Measurements from ENCODE around the gene WDR44. TPM values are rescaled to one million over a fixed set of nuclear protein-coding genes. Genes with fewer than 3 reads are reported as not detected.

WDR44 gene
- total RNA-seq, 1 donor from 2014 or later = 22.1 TPM

- DNase-seq (ENCODE audit: extremely low spot score in 2 of 2) = no peak
- no peaks in the 10 kb centered on the region for H3K9me3 ChIP-seq
- no peak for TF ChIP-seq POLR2A (IDR thresholded peaks at IDR 0.05)
- TF ChIP-seq POLR2AphosphoS5 (IDR thresholded peaks at IDR 0.05; ENCODE audit: insufficient read depth in 1 of 2, low read depth in 1 of 2) = peak in 1 of 2 donors; percentile 53
- no peak for TF ChIP-seq CTCF (IDR thresholded peaks at IDR 0.05)
- H3K36me3 ChIP-seq = no peaks in the 10 kb centered on the region
- no peaks in the 10 kb centered on the region for H3K27me3 ChIP-seq
- intact Hi-C loops (cut with DNase I) = loop anchor here (10.0 kb wide), 1 partner anchor 68 kb away; no protein-coding TSS in a partner anchor
- H3K4me1 ChIP-seq = no peaks in the 10 kb centered on the region
- peak overlapping the region; percentile 66 to 78 for H3K4me3 ChIP-seq
- peak overlapping the region; percentile 89 for H3K27ac ChIP-seq
Measured at GRCh38 chrX:118496763-118497079, 150.8 kb downstream of the WDR44 start.

- Histone ChIP-seq H3K36me3 (no peaks in the 10 kb centered on the region), H3K27ac (peak overlapping the region; percentile 89), H3K4me1 (no peaks in the 10 kb centered on the region), H3K4me3 (peak overlapping the region; percentile 66 to 78), H3K9me3 (no peaks in the 10 kb centered on the region), H3K27me3 (no peaks in the 10 kb centered on the region)
- TF ChIP-seq CTCF (IDR thresholded peaks at IDR 0.05) (no peak), POLR2A (IDR thresholded peaks at IDR 0.05) (no peak), POLR2AphosphoS5 (IDR thresholded peaks at IDR 0.05; ENCODE audit: insufficient read depth in 1 of 2, low read depth in 1 of 2) (no peak)
- DNase-seq (ENCODE audit: extremely low spot score in 2 of 2) = no peak
- intact Hi-C loops (cut with DNase I) = loop anchor here (10.0 kb wide), 1 partner anchor 68 kb away; no protein-coding TSS in a partner anchor
Measured at GRCh38 chrX:118497180-118497818, 151.4 kb downstream of the WDR44 start.

GRCh38 chrX:118498351-118498750, 152.4 kb downstream of the WDR44 start:
- no peak for DNase-seq (ENCODE audit: extremely low spot score in 2 of 2)
- TF ChIP-seq POLR2AphosphoS5 (IDR thresholded peaks at IDR 0.05; ENCODE audit: insufficient read depth in 1 of 2, low read depth in 1 of 2) = no peak
- no peak for TF ChIP-seq POLR2A (IDR thresholded peaks at IDR 0.05)
- no peak for TF ChIP-seq CTCF (IDR thresholded peaks at IDR 0.05)
- Histone ChIP-seq H3K9me3 (no peaks in the 10 kb centered on the region), H3K27me3 (no peaks in the 10 kb centered on the region), H3K36me3 (no peaks in the 10 kb centered on the region), H3K27ac (no peak overlapping the region), H3K4me3 (no peak overlapping the region), H3K4me1 (no peaks in the 10 kb centered on the region)
- intact Hi-C loops (cut with DNase I) = loop anchor here (10.0 kb wide), 1 partner anchor 66 kb away; no protein-coding TSS in a partner anchor

GRCh38 chrX:118498755-118499154, 152.8 kb downstream of the WDR44 start:
- H3K9me3 ChIP-seq = no peaks in the 10 kb centered on the region
- H3K4me3 ChIP-seq = no peak overlapping the region
- H3K4me1 ChIP-seq = no peaks in the 10 kb centered on the region
- no peaks in the 10 kb centered on the region for H3K36me3 ChIP-seq
- H3K27ac ChIP-seq = no peak overlapping the region
- TF ChIP-seq POLR2AphosphoS5 (IDR thresholded peaks at IDR 0.05; ENCODE audit: insufficient read depth in 1 of 2, low read depth in 1 of 2) = no peak
- TF ChIP-seq CTCF (IDR thresholded peaks at IDR 0.05) = no peak
- TF ChIP-seq POLR2A (IDR thresholded peaks at IDR 0.05) = no peak
- no peaks in the 10 kb centered on the region for H3K27me3 ChIP-seq
- intact Hi-C loops (cut with DNase I) = loop anchor here (10.0 kb wide), 1 partner anchor 66 kb away; no protein-coding TSS in a partner anchor
- DNase-seq (ENCODE audit: extremely low spot score in 2 of 2) = no peak

GRCh38 chrX:118499295-118499694, 153.4 kb downstream of the WDR44 start:
- Histone ChIP-seq H3K27ac (no peak overlapping the region), H3K27me3 (no peaks in the 10 kb centered on the region), H3K36me3 (no peaks in the 10 kb centered on the region), H3K9me3 (no peaks in the 10 kb centered on the region), H3K4me3 (no peak overlapping the region), H3K4me1 (no peaks in the 10 kb centered on the region)
- TF ChIP-seq POLR2A (IDR thresholded peaks at IDR 0.05) = no peak
- no peak for TF ChIP-seq POLR2AphosphoS5 (IDR thresholded peaks at IDR 0.05; ENCODE audit: insufficient read depth in 1 of 2, low read depth in 1 of 2)
- no peak for TF ChIP-seq CTCF (IDR thresholded peaks at IDR 0.05)
- DNase-seq (ENCODE audit: extremely low spot score in 2 of 2) = no peak
- intact Hi-C loops (cut with DNase I) = loop anchor here (10.0 kb wide), 1 partner anchor 66 kb away; no protein-coding TSS in a partner anchor

All from vagina (tissue), 2 donors.